GM12878 (cell line): ENCODE data around the gene NDUFS6. TPM values are rescaled to one million over a fixed set of nuclear protein-coding genes. Genes with fewer than 3 reads are reported as not detected.

ENCODE experiments used
- ATAC-seq: fragments of 200-7000 bp; cut with Tn5 transposase; 3 replicates; pipeline ENCODE4 v1.9.1; 2020; ENCODE audit warnings: mild to moderate bottlenecking, moderate library complexity
- BruUV-seq: library from RNA; stranded (reverse); fragments of 400-500 nt; replicated peaks from 2 replicates; lab custom pipeline; 2021; lab: Mats Ljungman, UMichigan
- CTCF ChIA-PET: fragments of 300-600 bp; sonication (Branson Sonifier 250); formaldehyde crosslinking; extraction: SDS; loops from one replicate; lab custom pipeline; 2021; ENCODE audit warnings: inconsistent platforms; lab: Yijun Ruan, JAX
- POLR2A ChIA-PET: fragments of 350-600 bp; formaldehyde crosslinking; extraction: SDS; loops from one replicate; lab custom pipeline; 2021; ENCODE audit warnings: inconsistent platforms; lab: Charles Lee
- RAD21 ChIA-PET: fragments of 300-600 bp; sonication (Branson Sonifier 250); formaldehyde crosslinking; loops from one replicate; lab custom pipeline; 2023; ENCODE audit warnings: antibody characterized with exemption; ENCODE audit not compliant: unreplicated experiment; lab: Charles Lee
- SMC1A ChIA-PET: fragments of 300-600 bp; sonication (Branson Sonifier 250); formaldehyde crosslinking; loops from one replicate; lab custom pipeline; 2023; ENCODE audit not compliant: unreplicated experiment, uncharacterized antibody; lab: Charles Lee
- DNase-seq: peaks from one replicate; pipeline ENCODE4 v3.0.0-alpha.2; 2011; ENCODE audit warnings: low read depth, low spot score
- FAIRE-seq: peaks from 3 replicates; lab custom pipeline; 2011; peaks lifted over from hg19 to GRCh38; lab: Jason Lieb, UNC
- H2AFZ ChIP-seq: 2 replicates; pipeline ENCODE4 v1.6.0; 2011; ENCODE audit warnings: low read depth, low read length, control low read depth; ENCODE audit not compliant: control insufficient read depth
- H3K27ac ChIP-seq: 2 replicates; pipeline ENCODE4 v1.5.1; 2011; ENCODE audit warnings: control low read depth; ENCODE audit not compliant: control insufficient read depth, insufficient read depth
- H3K27me3 ChIP-seq, 2 experiments: replicated peaks in 1 of 2; 2 replicates each; pipeline versions ENCODE4 v1.6.0 to v1.6.1; 2011; ENCODE audit warnings: low read length in 1 of 2; ENCODE audit not compliant: control insufficient read depth in 2 of 2, insufficient read depth in 2 of 2
- H3K36me3 ChIP-seq, 2 experiments: 2 replicates each; pipeline ENCODE4 v1.5.1; 2011; ENCODE audit warnings: low read length in 1 of 2; ENCODE audit not compliant: control insufficient read depth in 2 of 2, insufficient read depth in 2 of 2
- H3K4me1 ChIP-seq: 2 replicates; pipeline ENCODE4 v1.6.1; 2011; ENCODE audit warnings: mild to moderate bottlenecking, low read length, moderate library complexity, mixed read lengths; ENCODE audit not compliant: control insufficient read depth, insufficient read depth
- H3K4me2 ChIP-seq: 2 replicates; pipeline ENCODE4 v1.6.0; 2011; ENCODE audit warnings: control low read depth; ENCODE audit not compliant: control insufficient read depth, insufficient read depth
- H3K4me3 ChIP-seq: fragments of 200-600 bp; sonication (generic); 2 replicates; pipeline ENCODE4 v1.5.1; 2016
- H3K79me2 ChIP-seq: 2 replicates; pipeline ENCODE4 v1.6.0; 2011; ENCODE audit warnings: low read length; ENCODE audit not compliant: control insufficient read depth, insufficient read depth
- H3K9ac ChIP-seq: 2 replicates; pipeline ENCODE4 v1.8.0; 2011; ENCODE audit warnings: low read length, control low read depth, mixed read lengths; ENCODE audit not compliant: control insufficient read depth, insufficient read depth
- H3K9me3 ChIP-seq: replicated peaks from 3 replicates; pipeline ENCODE4 v1.5.1; 2011; ENCODE audit warnings: mild to moderate bottlenecking, low read length; ENCODE audit not compliant: control insufficient read depth, insufficient read depth
- H4K20me1 ChIP-seq: 2 replicates; pipeline ENCODE4 v1.6.0; 2011; ENCODE audit not compliant: control insufficient read depth, insufficient read depth
- CHD4 ChIP-seq: fragments of 200-600 bp; sonication (generic); IDR thresholded peaks from 2 replicates; pipeline ENCODE4 v1.6.1; 2016; ENCODE audit warnings: mild to moderate bottlenecking
- MTA3 ChIP-seq: IDR thresholded peaks from 2 replicates; pipeline ENCODE4 v1.6.1; 2012; ENCODE audit warnings: low read length, inconsistent platforms, borderline replicate concordance
- TCF7 ChIP-seq: IDR thresholded peaks from 2 replicates; pipeline ENCODE4 v1.6.1; 2014; ENCODE audit warnings: antibody characterized with exemption, borderline replicate concordance
- WGBS: methylation state at CpG from one replicate; pipeline ENCODE4 v1.1.6; 2016; ENCODE audit warnings: low lambda C conversion rate; ENCODE audit not compliant: insufficient replicate concordance, insufficient coverage; ENCODE audit errors: missing lambda C conversion rate; 5-methylcytosine and 5-hydroxymethylcytosine counted together
- in situ Hi-C: fragments of 300-500 bp; cut with MboI; formaldehyde crosslinking; loops from 9 replicates; pipeline ENCODE4 v1.14.3; 2018; ENCODE audit warnings: mixed read lengths
- intact Hi-C: fragments of 100-400 bp; cut with micrococcal nuclease; formaldehyde crosslinking; loops from one replicate; pipeline ENCODE4 v1.14.2; 2022; ENCODE audit not compliant: unreplicated experiment
- polyA plus RNA-seq, 11 experiments: library from polyadenylated mRNA; depleted of rRNA in 4 of 11; unstranded in 6 of 11; stranded (reverse) in 5 of 11; fragments of >200 nt; fragmentation: Nextera tagmentation in 4 of 11; fragmentation: Illumina TruSeq in 1 of 11; extraction: Ambion mirVana in 4 of 11; extraction: Trizol in 1 of 11; gene quantifications; 1 replicate in 1 of 11; 2 replicates in 10 of 11; pipeline versions ENCODE4 v1.2.1 to v1.2.3, GENCODE V29; 2011 to 2016; ENCODE audit warnings: inconsistent platforms in 2 of 11, missing spikeins in 2 of 11, low read depth in 1 of 11
- total RNA-seq, 4 experiments: library from RNA; depleted of rRNA in 3 of 4; stranded (reverse); fragments of >200 nt in 3 of 4; fragmentation: Illumina TruSeq in 1 of 4; extraction: Trizol in 1 of 4; gene quantifications; 2 replicates each; pipeline versions ENCODE4 v1.2.1 to v1.2.3, GENCODE V29; 2013 to 2021
- TF ChIP-seq, protein P1 (sequence below): fragments of 450-650 bp; IDR thresholded peaks from 2 replicates; pipeline ENCODE4 v1.6.1; 2016; ENCODE audit warnings: mild to moderate bottlenecking

Gene NDUFS6
- total and polyA plus RNA-seq, 10 of the 15 experiments (the other 5 are each of a cell fraction or from before 2014, with no cell fraction given) = 20.7 to 213 (median 58.3) TPM

GRCh38 chr5:1826235-1826980, 25.2 kb downstream of the NDUFS6 start:
- no TSS peak for BruUV-seq
- CTCF ChIA-PET = no interaction called here

More at GRCh38 chr5:1826235-1826980, 25.2 kb downstream of the NDUFS6 start:
- ChIA-PET SMC1A (no interaction called here), RAD21 (no interaction called here), POLR2A (no interaction called here)
- ATAC-seq (no peak), FAIRE-seq (no peak), DNase-seq (no peak)
- TF ChIP-seq TCF7 (no peak), MTA3 (no peak), CHD4 (no peak)
- TF ChIP-seq, protein P1, sequence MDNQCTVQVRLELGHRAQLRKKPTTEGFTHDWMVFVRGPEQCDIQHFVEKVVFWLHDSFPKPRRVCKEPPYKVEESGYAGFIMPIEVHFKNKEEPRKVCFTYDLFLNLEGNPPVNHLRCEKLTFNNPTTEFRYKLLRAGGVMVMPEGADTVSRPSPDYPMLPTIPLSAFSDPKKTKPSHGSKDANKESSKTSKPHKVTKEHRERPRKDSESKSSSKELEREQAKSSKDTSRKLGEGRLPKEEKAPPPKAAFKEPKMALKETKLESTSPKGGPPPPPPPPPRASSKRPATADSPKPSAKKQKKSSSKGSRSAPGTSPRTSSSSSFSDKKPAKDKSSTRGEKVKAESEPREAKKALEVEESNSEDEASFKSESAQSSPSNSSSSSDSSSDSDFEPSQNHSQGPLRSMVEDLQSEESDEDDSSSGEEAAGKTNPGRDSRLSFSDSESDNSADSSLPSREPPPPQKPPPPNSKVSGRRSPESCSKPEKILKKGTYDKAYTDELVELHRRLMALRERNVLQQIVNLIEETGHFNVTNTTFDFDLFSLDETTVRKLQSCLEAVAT = no peak
- intact Hi-C loops (no loop called here), in situ Hi-C loops (no loop called here)
- Histone ChIP-seq H3K27ac (no peak overlapping the region), H3K9ac (no peak overlapping the region), H3K4me1 (no peaks in the 10 kb centered on the region), H3K4me2 (no peak overlapping the region), H3K9me3 (no peaks in the 10 kb centered on the region), H3K27me3 (no peaks in the 10 kb centered on the region), H4K20me1 (no peaks in the 10 kb centered on the region), H2AFZ (no peak overlapping the region), H3K36me3 (peaks cover 0 to 19% of the 10 kb centered on the region in 2 experiments; a peak in 3 of 4 replicates), H3K79me2 (no peaks in the 10 kb centered on the region), H3K4me3 (no peak overlapping the region)
- WGBS = 89% methylated on average over 26 of the region's 26 CpGs
